GM12891 (cell line): ENCODE data around the gene UBR1.

Experiments
- POLR2A ChIP-seq: IDR thresholded peaks from 2 replicates; pipeline ENCODE4 v1.6.1; 2011; ENCODE audit warnings: low read depth, low read length, control low read depth
- POLR2AphosphoS5 ChIP-seq: IDR thresholded peaks from 2 replicates; pipeline ENCODE4 v1.6.1; 2011; ENCODE audit warnings: low read depth, low read length, control low read depth
- POU2F2 ChIP-seq: IDR thresholded peaks from 2 replicates; pipeline ENCODE4 v1.6.1; 2011; ENCODE audit warnings: low read depth, mild to moderate bottlenecking, control low read depth, low read length, moderate library complexity
- SPI1 ChIP-seq: IDR thresholded peaks from 2 replicates; pipeline ENCODE4 v1.6.1; 2011; ENCODE audit warnings: low read depth, low read length, control low read depth
- TAF1 ChIP-seq: IDR thresholded peaks from 2 replicates; pipeline ENCODE4 v1.6.1; 2011; ENCODE audit warnings: low read depth, low read length, control low read depth

GRCh38 chr15:43102187-43102586 is 3.7 kb downstream of the UBR1 start:
- no peak for TF ChIP-seq POLR2A
- TF ChIP-seq POLR2AphosphoS5: no peak
- TF ChIP-seq TAF1: no peak
- no peak for TF ChIP-seq SPI1
- no peak for TF ChIP-seq POU2F2
